GM23338 (cell line): ENCODE data around the gene ICAM1. TPM values are rescaled to one million over a fixed set of nuclear protein-coding genes. Genes with fewer than 3 reads are reported as not detected.

Experiments used
- ATAC-seq: fragments of 200-7000 bp; cut with Tn5 transposase; 3 replicates; pipeline ENCODE4 v1.9.1; 2020
- DNase-seq: peaks from one replicate; pipeline ENCODE4 v3.0.0-alpha.2; 2015; ENCODE audit warnings: low spot score
- H2AFZ ChIP-seq: fragments of 200-600 bp; sonication (generic); 2 replicates; pipeline ENCODE4 v1.8.0; 2016; ENCODE audit warnings: antibody characterized with exemption, mild to moderate bottlenecking, moderate library complexity
- H3F3A ChIP-seq: fragments of 200-600 bp; sonication (generic); replicated peaks from 2 replicates; pipeline ENCODE4 v1.8.0; 2017; ENCODE audit warnings: antibody characterized with exemption, mixed run types, low read depth
- H3K27ac ChIP-seq: fragments of 200-600 bp; sonication (generic); 2 replicates; pipeline ENCODE4 v1.6.1; 2016; ENCODE audit warnings: low read depth
- H3K27me3 ChIP-seq: fragments of 200-600 bp; sonication (generic); 2 replicates; pipeline ENCODE4 v1.8.0; 2016; ENCODE audit warnings: mild to moderate bottlenecking, mixed run types, moderate library complexity; ENCODE audit not compliant: insufficient read depth
- H3K36me3 ChIP-seq: fragments of 200-600 bp; sonication (generic); 2 replicates; pipeline ENCODE4 v1.8.0; 2016; ENCODE audit warnings: mild to moderate bottlenecking; ENCODE audit not compliant: insufficient read depth
- H3K4me1 ChIP-seq: fragments of 200-600 bp; sonication (generic); 2 replicates; pipeline ENCODE4 v1.8.0; 2016; ENCODE audit warnings: mild to moderate bottlenecking, moderate library complexity; ENCODE audit not compliant: insufficient read depth
- H3K4me2 ChIP-seq: fragments of 200-600 bp; sonication (generic); 2 replicates; pipeline ENCODE4 v1.7.1; 2017; ENCODE audit warnings: mixed run types
- H3K4me3 ChIP-seq: fragments of 200-600 bp; sonication (generic); 2 replicates; pipeline ENCODE4 v1.6.1; 2016; ENCODE audit warnings: mixed run types
- H3K79me2 ChIP-seq: fragments of 200-600 bp; sonication (generic); replicated peaks from 2 replicates; pipeline ENCODE4 v1.8.0; 2017; ENCODE audit warnings: mild to moderate bottlenecking; ENCODE audit not compliant: insufficient read depth
- H3K9me2 ChIP-seq: fragments of 200-600 bp; sonication (generic); 2 replicates; pipeline ENCODE4 v1.8.0; 2017; ENCODE audit not compliant: insufficient read depth
- H4K20me1 ChIP-seq: fragments of 200-600 bp; sonication (generic); replicated peaks from 2 replicates; pipeline ENCODE4 v1.8.0; 2017; ENCODE audit warnings: mild to moderate bottlenecking; ENCODE audit not compliant: insufficient read depth
- H3K27ac Mint-ChIP-seq: 2 replicates; pipeline ENCODE4 v1.8.0; 2020; ENCODE audit warnings: inconsistent platforms, mild to moderate bottlenecking, moderate library complexity, mixed read lengths
- H3K27me3 Mint-ChIP-seq: 3 replicates; pipeline ENCODE4 v1.8.0; 2022; ENCODE audit warnings: low read depth, mild to moderate bottlenecking, moderate library complexity, mixed read lengths, inconsistent platforms; ENCODE audit not compliant: insufficient read depth, poor library complexity
- H3K36me3 Mint-ChIP-seq: 3 replicates; pipeline ENCODE4 v1.8.0; 2021; ENCODE audit warnings: low read depth, mild to moderate bottlenecking, inconsistent platforms, moderate library complexity, mixed read lengths
- H3K4me1 Mint-ChIP-seq: 3 replicates; pipeline ENCODE4 v1.8.0; 2020; ENCODE audit warnings: mild to moderate bottlenecking, inconsistent platforms, mixed read lengths
- H3K4me3 Mint-ChIP-seq: 3 replicates; pipeline ENCODE4 v1.8.0; 2021; ENCODE audit warnings: moderate library complexity, mild to moderate bottlenecking, inconsistent platforms, mixed read lengths
- H3K9me3 Mint-ChIP-seq: 3 replicates; pipeline ENCODE4 v1.8.0; 2020; ENCODE audit warnings: moderate library complexity, mild to moderate bottlenecking, inconsistent platforms, mixed read lengths
- CREB1 ChIP-seq: fragments of 250-450 bp; sonication (Bioruptor Pico); IDR thresholded peaks from 2 replicates; pipeline ENCODE4 v1.5.0; 2020; ENCODE audit warnings: low read depth, mild to moderate bottlenecking, moderate library complexity
- CTCF ChIP-seq, 2 experiments: fragments of 200-600 bp in 1 of 2; sonication (generic) in 1 of 2; conservative IDR thresholded peaks; 2 replicates each; pipeline versions ENCODE4 v1.5.1 to v1.6.1; 2016 to 2017; ENCODE audit warnings: antibody characterized with exemption in 2 of 2, low read depth in 2 of 2, mild to moderate bottlenecking in 2 of 2, moderate library complexity in 1 of 2
- ETS1 ChIP-seq: IDR thresholded peaks from 2 replicates; pipeline ENCODE4 v1.6.1; 2016; ENCODE audit warnings: antibody characterized with exemption
- EZH2 ChIP-seq: fragments of 200-600 bp; sonication (generic); IDR thresholded peaks from one replicate; pipeline ENCODE4 v1.8.0; 2017; ENCODE audit warnings: antibody characterized with exemption, mild to moderate bottlenecking, low read depth; ENCODE audit not compliant: unreplicated experiment
- EZH2phosphoT487 ChIP-seq: fragments of 200-600 bp; sonication (generic); IDR thresholded peaks from one replicate; pipeline ENCODE4 v1.8.1; 2018; ENCODE audit warnings: antibody characterized with exemption; ENCODE audit not compliant: unreplicated experiment
- JUNB ChIP-seq: IDR thresholded peaks from one replicate; pipeline ENCODE4 v1.6.1; 2016; ENCODE audit warnings: antibody characterized with exemption; ENCODE audit not compliant: unreplicated experiment
- NANOG ChIP-seq: IDR thresholded peaks from 2 replicates; pipeline ENCODE4 v1.6.1; 2016; ENCODE audit warnings: antibody characterized with exemption, borderline replicate concordance
- REST ChIP-seq: IDR thresholded peaks from one replicate; pipeline ENCODE4 v1.6.1; 2018; ENCODE audit warnings: antibody characterized with exemption; ENCODE audit not compliant: unreplicated experiment
- STAT1 ChIP-seq: IDR thresholded peaks from one replicate; pipeline ENCODE4 v1.6.1; 2016; ENCODE audit warnings: antibody characterized with exemption; ENCODE audit not compliant: unreplicated experiment
- ZNF114 ChIP-seq: fragments of 250-450 bp; sonication (Bioruptor Pico); IDR thresholded peaks from 2 replicates; pipeline ENCODE4 v1.5.0; 2020; ENCODE audit warnings: mild to moderate bottlenecking, moderate library complexity
- ZNF331 ChIP-seq: fragments of 250-450 bp; sonication (Bioruptor Pico); IDR thresholded peaks from 2 replicates; pipeline ENCODE4 v1.5.0; 2020; ENCODE audit warnings: low read depth, mild to moderate bottlenecking, moderate library complexity
- ZNF462 ChIP-seq: fragments of 250-450 bp; sonication (Bioruptor Pico); IDR thresholded peaks from 2 replicates; pipeline ENCODE4 v1.5.0; 2020; ENCODE audit warnings: mild to moderate bottlenecking, moderate library complexity
- polyA plus RNA-seq: library from polyadenylated mRNA; unstranded; fragments of >200 nt; fragmentation: Nextera tagmentation; extraction: Ambion mirVana; gene quantifications from 2 replicates; pipeline ENCODE4 v1.2.1, GENCODE V29; 2016
- total RNA-seq: library from RNA; depleted of rRNA; stranded (reverse); fragments of >200 nt; shearing (Covaris generic); gene quantifications from 2 replicates; pipeline ENCODE4 v1.2.3, GENCODE V29; 2014

ICAM1 gene
- total and polyA plus RNA-seq, 2 experiments from 2014 or later, result 1.6 to 3.5 TPM

- H3K27ac ChIP-seq, result no peak overlapping the region
- peaks cover 17% of the 10 kb centered on the region for H4K20me1 ChIP-seq
- no peaks in the 10 kb centered on the region; the same call in 1 of the 2 replicates for H3F3A ChIP-seq
- ATAC-seq (no peak), DNase-seq (no peak)
- Mint-ChIP-seq H3K4me3 (no peak overlapping the region), H3K27ac (no peak overlapping the region), H3K9me3 (no peaks in the 10 kb centered on the region), H3K36me3 (peaks cover 69% of the 10 kb centered on the region), H3K27me3 (no peaks in the 10 kb centered on the region), H3K4me1 (no peaks in the 10 kb centered on the region)
- peaks cover 11% of the 10 kb centered on the region for H3K79me2 ChIP-seq
- no peaks in the 10 kb centered on the region for H3K4me1 ChIP-seq
- H3K27me3 ChIP-seq, result no peaks in the 10 kb centered on the region
- no peaks in the 10 kb centered on the region for H3K9me2 ChIP-seq
- H3K4me3 ChIP-seq, result no peak overlapping the region
- H2AFZ ChIP-seq, result no peak overlapping the region
- TF ChIP-seq ZNF114 (CRISPR knock-in tag) (no peak), EZH2 (no peak), CREB1 (CRISPR knock-in tag) (no peak), NANOG (no peak), CTCF (conservative IDR thresholded peaks at IDR 0.05; ENCODE audit: low read depth in 2 of 2) (no peak), JUNB (no peak), REST (no peak), ZNF331 (CRISPR knock-in tag) (no peak), ZNF462 (no peak), ETS1 (no peak), STAT1 (no peak), EZH2phosphoT487 (no peak)
- no peak overlapping the region for H3K4me2 ChIP-seq
- H3K36me3 ChIP-seq, result peaks cover 27% of the 10 kb centered on the region; the same call in 1 of the 2 replicates
Observed at GRCh38 chr19:10325732-10326131, 54.8 kb downstream of the ICAM1 start.
